Tongue (tissue), 2 donors: Measurements from ENCODE around the gene GPS1. TPM values are rescaled to one million over a fixed set of nuclear protein-coding genes. Genes with fewer than 3 reads are reported as not detected.

ENCODE experiments used
- DNase-seq: peaks from one replicate; pipeline ENCODE4 v3.0.0-alpha.2; 2015
- total RNA-seq: library from RNA; depleted of rRNA; stranded (reverse); fragments of >200 nt; gene quantifications from one replicate; pipeline ENCODE4 v1.2.3, GENCODE V29; 2014

GPS1 gene
- total RNA-seq, 1 donor from 2014 or later, result 70.5 TPM

GRCh38 chr17:82045936-82046484, 5.7 kb upstream of the GPS1 start:
- no peak for DNase-seq

- DNase-seq, result no peak
Measured at GRCh38 chr17:82046903-82047302, 4.8 kb upstream of the GPS1 start.

GRCh38 chr17:82047379-82047778, 4.3 kb upstream of the GPS1 start:
- DNase-seq, result no peak

- no peak for DNase-seq
Measured at GRCh38 chr17:82047914-82048570, 3.7 kb upstream of the GPS1 start.

GRCh38 chr17:82048571-82048971, 3.1 kb upstream of the GPS1 start:
- no peak for DNase-seq

GRCh38 chr17:82049106-82049505, 2.6 kb upstream of the GPS1 start:
- no peak for DNase-seq

GRCh38 chr17:82049521-82049971, 2.2 kb upstream of the GPS1 start:
- DNase-seq, result no peak

GRCh38 chr17:82050152-82050760, 1.4 kb upstream of the GPS1 start:
- DNase-seq, result no peak

GRCh38 chr17:82050761-82051641, 697 bp upstream of the GPS1 start:
- DNase-seq, result no peak

GRCh38 chr17:82052638-82053059, 951 bp downstream of the GPS1 start:
- no peak for DNase-seq

GRCh38 chr17:82053130-82053529, 1.4 kb downstream of the GPS1 start:
- DNase-seq, result no peak

GRCh38 chr17:82053556-82054263, 2.0 kb downstream of the GPS1 start:
- no peak for DNase-seq

- DNase-seq, result no peak
Measured at GRCh38 chr17:82054351-82055022, 2.8 kb downstream of the GPS1 start.

GRCh38 chr17:82055023-82055964, 3.6 kb downstream of the GPS1 start:
- no peak for DNase-seq

GRCh38 chr17:82055965-82056728, 4.4 kb downstream of the GPS1 start:
- no peak for DNase-seq

- no peak for DNase-seq
Measured at GRCh38 chr17:82056729-82057621, 5.3 kb downstream of the GPS1 start.

- DNase-seq, result no peak
Measured at GRCh38 chr17:82058230-82058854, 6.6 kb downstream of the GPS1 start.

- DNase-seq, result no peak
Measured at GRCh38 chr17:82058855-82059249, 7.2 kb downstream of the GPS1 start.
